Chondrocyte (in vitro differentiated cells): ENCODE results near the gene RNF31. TPM values are rescaled to one million over a fixed set of nuclear protein-coding genes. Genes with fewer than 3 reads are reported as not detected.

ENCODE experiments used
- DNase-seq: peaks from one replicate; pipeline ENCODE4 v3.0.0; 2021; ENCODE audit warnings: mixed read lengths, low spot score
- H3K27ac Mint-ChIP-seq: one replicate; pipeline ENCODE4 v1.8.0; 2021; ENCODE audit warnings: mild to moderate bottlenecking, moderate library complexity, mixed read lengths; ENCODE audit not compliant: unreplicated experiment
- H3K27me3 Mint-ChIP-seq: 2 replicates; pipeline ENCODE4 v1.8.0; 2021; ENCODE audit warnings: low read depth, mixed read lengths
- H3K36me3 Mint-ChIP-seq: 2 replicates; pipeline ENCODE4 v1.8.0; 2021; ENCODE audit warnings: low read depth, mixed read lengths
- H3K4me1 Mint-ChIP-seq: 2 replicates; pipeline ENCODE4 v1.8.0; 2021; ENCODE audit warnings: low read depth, mild to moderate bottlenecking, mixed read lengths
- H3K4me3 Mint-ChIP-seq: one replicate; pipeline ENCODE4 v1.8.0; 2021; ENCODE audit warnings: mild to moderate bottlenecking, moderate library complexity, mixed read lengths; ENCODE audit not compliant: unreplicated experiment
- H3K9me3 Mint-ChIP-seq: 2 replicates; pipeline ENCODE4 v1.8.0; 2021; ENCODE audit warnings: low read depth, mixed read lengths
- CTCF ChIP-seq: fragments of 200-600 bp; sonication (generic); IDR thresholded peaks from 2 replicates; pipeline ENCODE4 v1.5.0; 2021; ENCODE audit warnings: antibody characterized with exemption, mild to moderate bottlenecking, moderate library complexity
- total RNA-seq: library from RNA; stranded (reverse); gene quantifications from 3 replicates; pipeline ENCODE4 v1.2.1, GENCODE V29; 2021

RNF31 gene
- total RNA-seq, 1 donor from 2014 or later: 45.8 TPM

DNA sequence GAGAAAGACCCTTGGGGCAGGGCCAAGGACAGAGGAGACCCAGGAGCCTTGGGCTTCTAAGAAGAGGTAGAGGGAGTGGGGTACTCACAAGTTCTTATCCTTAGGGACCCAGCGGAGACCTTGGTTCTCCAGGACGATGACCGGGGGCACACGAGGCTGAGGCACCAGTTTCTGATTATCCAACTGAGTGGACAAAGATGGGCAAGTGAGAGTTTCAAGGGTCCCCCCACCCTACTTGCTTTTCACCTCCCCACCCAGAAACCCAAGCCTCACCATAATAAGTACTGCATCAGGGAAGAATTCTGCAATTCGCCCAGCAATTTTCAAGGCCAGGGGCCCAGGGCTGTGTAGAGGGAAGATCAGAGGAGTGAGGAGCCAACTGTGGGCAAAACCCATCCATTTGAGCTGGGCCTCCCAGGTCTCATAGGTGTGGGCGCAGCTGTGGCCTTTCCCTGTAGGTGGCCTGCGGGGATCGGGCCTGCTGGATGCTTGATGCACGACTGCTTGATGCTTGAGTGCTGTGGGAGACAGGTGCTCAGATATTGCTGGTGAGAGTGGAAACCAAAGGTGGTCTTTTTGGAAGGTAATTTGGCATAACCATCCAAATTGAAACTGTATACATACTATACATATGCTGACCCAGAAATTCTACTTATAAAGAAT, 7.9 kb upstream of the RNF31 start:
- H3K4me1 Mint-ChIP-seq: peaks cover 51% of the 10 kb centered on the region
- TF ChIP-seq CTCF: no peak
- no peaks in the 10 kb centered on the region for H3K27me3 Mint-ChIP-seq
- no peaks in the 10 kb centered on the region for H3K9me3 Mint-ChIP-seq
- H3K36me3 Mint-ChIP-seq: peaks cover 11% of the 10 kb centered on the region
- H3K27ac Mint-ChIP-seq: no peak overlapping the region
- H3K4me3 Mint-ChIP-seq: no peak overlapping the region
- DNase-seq: no peak

- TF ChIP-seq CTCF: peak; percentile 72
- no peaks in the 10 kb centered on the region for H3K9me3 Mint-ChIP-seq
- H3K36me3 Mint-ChIP-seq: peaks cover 11% of the 10 kb centered on the region
- H3K27me3 Mint-ChIP-seq: no peaks in the 10 kb centered on the region
- peak within 1 kb of the TSS; percentile 90 for H3K4me3 Mint-ChIP-seq
- peak within 1 kb of the TSS; percentile 97 for H3K27ac Mint-ChIP-seq
- H3K4me1 Mint-ChIP-seq: peaks cover 56% of the 10 kb centered on the region
- DNase-seq: peak; percentile 100
These were observed 6.0 kb upstream of the RNF31 start, which contains the start of gene EMC9 for GRCh38 chr14:24141097-24141880. Gene EMC9, minus strand, starts transcription at chr14:24141591. Its CDS starts 287 bp downstream, at chr14:24141304.

DNA sequence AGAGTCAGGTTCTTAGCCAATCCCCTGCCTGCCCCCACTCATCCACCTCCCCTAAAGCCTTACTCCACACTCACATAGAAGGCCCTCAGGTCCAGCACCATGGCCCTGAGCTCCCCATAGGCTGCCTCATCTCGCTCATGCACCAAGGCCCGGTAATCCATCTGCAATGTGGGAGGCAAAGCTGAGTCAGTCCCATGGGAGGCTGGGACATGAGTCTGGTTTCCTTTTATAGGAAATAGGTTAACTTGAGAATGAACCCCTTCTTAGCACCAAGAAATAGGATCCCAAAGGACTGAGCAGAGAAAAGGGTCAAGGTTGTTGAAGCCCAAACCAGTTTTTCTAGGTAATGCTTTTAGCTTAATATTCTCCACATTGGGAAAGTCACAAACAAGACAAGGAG, 3.8 kb upstream of the RNF31 start:
- no peak for TF ChIP-seq CTCF
- peaks cover 51% of the 10 kb centered on the region for H3K4me1 Mint-ChIP-seq
- H3K27ac Mint-ChIP-seq: peak overlapping the region; percentile 32
- H3K4me3 Mint-ChIP-seq: no peak overlapping the region
- DNase-seq: no peak
- H3K27me3 Mint-ChIP-seq: no peaks in the 10 kb centered on the region
- H3K9me3 Mint-ChIP-seq: no peaks in the 10 kb centered on the region
- H3K36me3 Mint-ChIP-seq: peaks cover 7% of the 10 kb centered on the region

- Mint-ChIP-seq H3K9me3 (no peaks in the 10 kb centered on the region), H3K36me3 (peaks cover 3% of the 10 kb centered on the region), H3K27ac (no peak overlapping the region), H3K27me3 (no peaks in the 10 kb centered on the region), H3K4me3 (peak overlapping the region; percentile 16), H3K4me1 (peaks cover 50% of the 10 kb centered on the region)
- no peak for DNase-seq
- TF ChIP-seq CTCF: no peak
These were observed 2.8 kb upstream of the RNF31 start for GRCh38 chr14:24144451-24144850.

DNA sequence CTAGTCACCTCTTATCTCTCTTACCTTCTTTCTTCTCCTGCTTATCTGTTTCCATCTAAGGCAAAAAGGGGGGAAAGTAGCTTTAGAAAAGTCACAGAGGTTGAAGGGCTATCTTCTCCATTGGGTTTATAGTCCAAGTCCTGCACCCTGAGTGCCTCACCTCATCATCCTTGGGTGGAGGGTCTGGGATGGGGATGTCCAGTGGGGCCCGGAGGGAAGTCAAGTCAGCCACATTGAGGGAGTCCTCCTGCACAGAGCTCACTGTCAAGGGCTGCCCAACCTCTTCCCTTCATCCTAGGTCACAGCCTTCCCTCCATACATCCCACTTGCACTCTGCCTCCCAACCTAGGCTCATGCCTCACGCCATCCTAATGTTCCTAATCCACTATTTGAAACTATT, 2.1 kb upstream of the RNF31 start:
- no peak overlapping the region for H3K4me3 Mint-ChIP-seq
- H3K27me3 Mint-ChIP-seq: no peaks in the 10 kb centered on the region
- peaks cover 46% of the 10 kb centered on the region for H3K4me1 Mint-ChIP-seq
- DNase-seq: peak; percentile 52
- peaks cover 5% of the 10 kb centered on the region for H3K36me3 Mint-ChIP-seq
- no peaks in the 10 kb centered on the region for H3K9me3 Mint-ChIP-seq
- H3K27ac Mint-ChIP-seq: no peak overlapping the region
- no peak for TF ChIP-seq CTCF
